Prostate gland (tissue), 2 donors: ENCODE data around the gene KCNK15.
"Not testable (repeated sequence)": the region's sequence is repeated elsewhere in the genome, so short reads cannot be mapped to it uniquely, and the experiment has no call there.

Source experiments
- POLR2AphosphoS5 ChIP-seq: sonication (generic); formaldehyde crosslinking; IDR thresholded peaks from one replicate; pipeline ENCODE4 v1.6.1; 2017; ENCODE audit warnings: antibody characterized with exemption
- TF ChIP-seq, protein P1 (sequence below), 4 experiments: fragments of 200-600 bp in 2 of 4; fragments of 450-650 bp in 2 of 4; sonication (generic) in 2 of 4; IDR thresholded peaks; 1 replicate in 3 of 4; 2 replicates in 1 of 4; pipeline ENCODE4 v1.5.1; 2016 to 2019; ENCODE audit warnings: antibody characterized with exemption in 4 of 4, mild to moderate bottlenecking in 2 of 4, moderate library complexity in 2 of 4

DNA sequence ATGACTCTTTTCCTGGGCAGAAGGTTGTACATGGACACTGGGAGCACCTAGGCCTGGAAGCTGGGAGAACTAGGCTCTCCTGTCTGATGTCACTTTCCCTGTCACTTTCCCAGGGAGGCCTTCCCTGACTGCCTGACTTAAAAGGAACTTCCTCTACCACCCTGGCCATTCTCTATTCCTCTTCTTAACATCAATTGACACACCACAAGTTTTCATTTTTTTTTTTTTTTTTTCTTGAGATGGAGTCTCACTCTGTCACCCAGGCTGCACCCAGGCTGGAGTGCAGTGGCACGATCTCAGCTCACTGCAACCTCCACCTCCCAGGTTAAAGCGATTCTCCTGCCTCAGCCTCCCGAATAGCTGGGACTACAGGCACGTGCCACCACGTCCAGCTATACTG lies 48.6 kb upstream of the KCNK15 start:
- TF ChIP-seq, protein P1, sequence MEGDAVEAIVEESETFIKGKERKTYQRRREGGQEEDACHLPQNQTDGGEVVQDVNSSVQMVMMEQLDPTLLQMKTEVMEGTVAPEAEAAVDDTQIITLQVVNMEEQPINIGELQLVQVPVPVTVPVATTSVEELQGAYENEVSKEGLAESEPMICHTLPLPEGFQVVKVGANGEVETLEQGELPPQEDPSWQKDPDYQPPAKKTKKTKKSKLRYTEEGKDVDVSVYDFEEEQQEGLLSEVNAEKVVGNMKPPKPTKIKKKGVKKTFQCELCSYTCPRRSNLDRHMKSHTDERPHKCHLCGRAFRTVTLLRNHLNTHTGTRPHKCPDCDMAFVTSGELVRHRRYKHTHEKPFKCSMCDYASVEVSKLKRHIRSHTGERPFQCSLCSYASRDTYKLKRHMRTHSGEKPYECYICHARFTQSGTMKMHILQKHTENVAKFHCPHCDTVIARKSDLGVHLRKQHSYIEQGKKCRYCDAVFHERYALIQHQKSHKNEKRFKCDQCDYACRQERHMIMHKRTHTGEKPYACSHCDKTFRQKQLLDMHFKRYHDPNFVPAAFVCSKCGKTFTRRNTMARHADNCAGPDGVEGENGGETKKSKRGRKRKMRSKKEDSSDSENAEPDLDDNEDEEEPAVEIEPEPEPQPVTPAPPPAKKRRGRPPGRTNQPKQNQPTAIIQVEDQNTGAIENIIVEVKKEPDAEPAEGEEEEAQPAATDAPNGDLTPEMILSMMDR (IDR thresholded peaks at IDR 0.05) = not testable (repeated sequence)
- TF ChIP-seq POLR2AphosphoS5 = not testable (repeated sequence)
